ENCODE results near the gene ITGB4.

The ITGB4 gene

GRCh38 chr17:75738218-75738802 lies 17.1 kb downstream of the ITGB4 start:
- DNase-seq (ENCODE audit: extremely low read depth, low read depth): no peak
- TF ChIP-seq CTCF (IDR thresholded peaks at IDR 0.05; ENCODE audit: low read depth, low read length): no peak

GRCh38 chr17:75739174-75739573 lies 17.9 kb downstream of the ITGB4 start:
- DNase-seq (ENCODE audit: extremely low read depth, low read depth): no peak
- no peak for TF ChIP-seq CTCF (IDR thresholded peaks at IDR 0.05; ENCODE audit: low read depth, low read length)

- DNase-seq (ENCODE audit: extremely low read depth, low read depth): no peak
- TF ChIP-seq CTCF (IDR thresholded peaks at IDR 0.05; ENCODE audit: low read depth, low read length): no peak
Observed at GRCh38 chr17:75739801-75740200, 18.5 kb downstream of the ITGB4 start.

- TF ChIP-seq CTCF (IDR thresholded peaks at IDR 0.05; ENCODE audit: low read depth, low read length): no peak
- DNase-seq (ENCODE audit: extremely low read depth, low read depth): no peak
Observed at GRCh38 chr17:75740215-75740614, 19.0 kb downstream of the ITGB4 start.

DNA sequence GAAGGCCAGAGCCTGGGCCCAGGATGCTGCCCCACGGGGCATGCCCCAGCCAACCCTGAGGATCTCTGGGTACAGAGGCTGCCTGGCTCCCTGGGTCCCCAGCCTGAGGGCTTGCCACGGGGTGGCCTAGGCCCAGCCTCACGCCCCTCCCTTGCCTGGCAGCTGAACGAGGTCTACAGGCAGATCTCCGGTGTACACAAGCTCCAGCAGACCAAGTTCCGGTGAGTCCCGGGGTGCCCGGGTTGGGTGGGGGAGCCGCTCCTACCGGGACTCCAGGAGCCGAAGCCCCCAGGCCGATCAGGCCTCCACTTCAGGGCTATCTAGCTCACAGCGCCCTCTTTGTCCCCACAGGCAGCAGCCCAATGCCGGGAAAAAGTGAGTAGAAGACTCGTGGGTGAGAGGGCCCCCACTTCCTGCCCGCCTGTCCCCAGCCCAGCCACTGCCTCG lies 19.4 kb downstream of the ITGB4 start:
- no peak for TF ChIP-seq CTCF (IDR thresholded peaks at IDR 0.05; ENCODE audit: low read depth, low read length)
- no peak for DNase-seq (ENCODE audit: extremely low read depth, low read depth)

- no peak for TF ChIP-seq CTCF (IDR thresholded peaks at IDR 0.05; ENCODE audit: low read depth, low read length)
- DNase-seq (ENCODE audit: extremely low read depth, low read depth): no peak
Observed at GRCh38 chr17:75742337-75742736, 21.1 kb downstream of the ITGB4 start.

DNA sequence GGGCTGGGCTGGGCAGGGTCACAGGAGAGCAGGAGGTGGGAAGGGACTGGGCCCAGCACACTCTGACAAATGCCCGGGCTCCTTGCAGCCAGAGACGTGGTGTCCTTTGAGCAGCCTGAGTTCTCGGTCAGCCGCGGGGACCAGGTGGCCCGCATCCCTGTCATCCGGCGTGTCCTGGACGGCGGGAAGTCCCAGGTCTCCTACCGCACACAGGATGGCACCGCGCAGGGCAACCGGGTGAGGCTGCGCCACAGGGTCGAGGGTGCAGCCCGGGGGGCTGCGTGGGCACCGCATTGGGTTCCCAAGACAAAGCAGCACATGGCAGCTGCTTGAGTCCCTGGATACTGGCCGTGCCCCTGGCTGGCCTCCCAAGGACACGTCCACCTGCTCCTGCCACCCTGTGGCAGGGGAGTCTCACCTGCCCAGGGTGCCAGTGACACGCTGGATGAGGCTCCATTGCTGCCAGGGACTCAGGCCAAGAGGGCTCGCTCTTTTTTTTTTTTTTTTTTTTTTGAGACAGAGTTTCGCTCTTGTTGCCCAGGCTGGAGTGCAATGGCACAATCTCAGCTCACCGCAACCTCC lies 22.5 kb downstream of the ITGB4 start:
- DNase-seq (ENCODE audit: extremely low read depth, low read depth): no peak
- no peak for TF ChIP-seq CTCF (IDR thresholded peaks at IDR 0.05; ENCODE audit: low read depth, low read length)
